Measurements from ENCODE around the gene AMBP.

The AMBP gene

DNA sequence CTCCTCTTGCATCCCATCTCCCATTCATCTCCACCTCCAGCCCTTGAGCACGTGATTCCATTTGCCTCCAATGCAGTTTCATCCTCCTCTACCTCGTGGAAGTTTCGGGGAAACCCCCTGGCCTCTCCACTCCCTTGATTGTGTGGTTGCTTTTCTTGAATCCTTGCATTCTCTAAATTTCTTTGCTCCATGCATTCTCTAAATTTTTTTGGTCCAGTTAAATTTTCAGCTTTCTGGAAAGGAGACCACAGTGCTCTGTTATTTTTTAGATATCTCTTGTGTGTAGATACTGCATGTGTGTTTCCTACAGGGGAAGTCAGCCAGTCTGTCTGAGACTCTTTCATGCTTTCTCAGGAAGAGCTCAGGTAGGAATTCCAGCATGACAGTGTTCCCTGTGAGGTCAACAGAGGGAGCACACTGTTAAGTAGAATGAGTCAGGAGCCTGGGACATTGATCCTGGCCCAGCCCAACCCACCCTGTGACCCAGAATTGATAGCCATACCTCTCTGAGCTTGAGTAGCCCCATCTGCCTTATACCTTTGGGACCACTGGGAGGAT lies 52.8 kb downstream of the AMBP start:
- TF ChIP-seq POLR2AphosphoS5 (IDR thresholded peaks at IDR 0.05; ENCODE audit: low read depth, low read length): no peak
- no peak for TF ChIP-seq SIN3A (IDR thresholded peaks at IDR 0.05; ENCODE audit: borderline replicate concordance, insufficient read depth, low read length)
- TF ChIP-seq, protein P1, sequence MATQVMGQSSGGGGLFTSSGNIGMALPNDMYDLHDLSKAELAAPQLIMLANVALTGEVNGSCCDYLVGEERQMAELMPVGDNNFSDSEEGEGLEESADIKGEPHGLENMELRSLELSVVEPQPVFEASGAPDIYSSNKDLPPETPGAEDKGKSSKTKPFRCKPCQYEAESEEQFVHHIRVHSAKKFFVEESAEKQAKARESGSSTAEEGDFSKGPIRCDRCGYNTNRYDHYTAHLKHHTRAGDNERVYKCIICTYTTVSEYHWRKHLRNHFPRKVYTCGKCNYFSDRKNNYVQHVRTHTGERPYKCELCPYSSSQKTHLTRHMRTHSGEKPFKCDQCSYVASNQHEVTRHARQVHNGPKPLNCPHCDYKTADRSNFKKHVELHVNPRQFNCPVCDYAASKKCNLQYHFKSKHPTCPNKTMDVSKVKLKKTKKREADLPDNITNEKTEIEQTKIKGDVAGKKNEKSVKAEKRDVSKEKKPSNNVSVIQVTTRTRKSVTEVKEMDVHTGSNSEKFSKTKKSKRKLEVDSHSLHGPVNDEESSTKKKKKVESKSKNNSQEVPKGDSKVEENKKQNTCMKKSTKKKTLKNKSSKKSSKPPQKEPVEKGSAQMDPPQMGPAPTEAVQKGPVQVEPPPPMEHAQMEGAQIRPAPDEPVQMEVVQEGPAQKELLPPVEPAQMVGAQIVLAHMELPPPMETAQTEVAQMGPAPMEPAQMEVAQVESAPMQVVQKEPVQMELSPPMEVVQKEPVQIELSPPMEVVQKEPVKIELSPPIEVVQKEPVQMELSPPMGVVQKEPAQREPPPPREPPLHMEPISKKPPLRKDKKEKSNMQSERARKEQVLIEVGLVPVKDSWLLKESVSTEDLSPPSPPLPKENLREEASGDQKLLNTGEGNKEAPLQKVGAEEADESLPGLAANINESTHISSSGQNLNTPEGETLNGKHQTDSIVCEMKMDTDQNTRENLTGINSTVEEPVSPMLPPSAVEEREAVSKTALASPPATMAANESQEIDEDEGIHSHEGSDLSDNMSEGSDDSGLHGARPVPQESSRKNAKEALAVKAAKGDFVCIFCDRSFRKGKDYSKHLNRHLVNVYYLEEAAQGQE (IDR thresholded peaks at IDR 0.05; ENCODE audit: insufficient read depth in 1 of 2, low read depth in 2 of 2, low read length in 2 of 2): no peak
- no peak for TF ChIP-seq TAF1 (IDR thresholded peaks at IDR 0.05; ENCODE audit: borderline replicate concordance, insufficient read depth, low read length)
- TF ChIP-seq FOXP2 (optimal IDR thresholded peaks at IDR 0.05; ENCODE audit: borderline replicate concordance, extremely low read depth, extremely low read length, insufficient read depth): no peak

DNA sequence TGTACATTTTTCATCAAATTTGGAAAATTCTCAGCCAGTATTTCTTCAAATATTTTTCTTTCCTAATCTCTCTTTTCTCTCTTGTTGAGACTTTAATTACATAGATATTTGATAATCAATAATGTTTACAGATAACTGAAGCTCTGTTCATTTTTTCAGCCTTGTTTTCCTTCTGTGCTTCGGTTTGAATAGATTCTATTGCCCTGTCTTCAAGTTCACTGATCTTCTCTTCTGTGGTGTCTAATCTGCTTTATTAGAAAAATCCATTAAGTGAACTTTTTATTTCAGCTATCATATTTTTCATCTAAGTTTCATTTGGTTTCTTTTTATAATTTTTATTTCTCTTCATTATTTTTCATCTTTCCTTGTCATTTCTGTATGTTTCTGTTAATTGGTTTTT lies 54.1 kb downstream of the AMBP start:
- no peak for TF ChIP-seq TAF1 (IDR thresholded peaks at IDR 0.05; ENCODE audit: borderline replicate concordance, insufficient read depth, low read length)
- no peak for TF ChIP-seq FOXP2 (optimal IDR thresholded peaks at IDR 0.05; ENCODE audit: borderline replicate concordance, extremely low read depth, extremely low read length, insufficient read depth)
- no peak for TF ChIP-seq POLR2AphosphoS5 (IDR thresholded peaks at IDR 0.05; ENCODE audit: low read depth, low read length)
- TF ChIP-seq, protein P1 (IDR thresholded peaks at IDR 0.05; ENCODE audit: insufficient read depth in 1 of 2, low read depth in 2 of 2, low read length in 2 of 2): no peak
- no peak for TF ChIP-seq SIN3A (IDR thresholded peaks at IDR 0.05; ENCODE audit: borderline replicate concordance, insufficient read depth, low read length)

DNA sequence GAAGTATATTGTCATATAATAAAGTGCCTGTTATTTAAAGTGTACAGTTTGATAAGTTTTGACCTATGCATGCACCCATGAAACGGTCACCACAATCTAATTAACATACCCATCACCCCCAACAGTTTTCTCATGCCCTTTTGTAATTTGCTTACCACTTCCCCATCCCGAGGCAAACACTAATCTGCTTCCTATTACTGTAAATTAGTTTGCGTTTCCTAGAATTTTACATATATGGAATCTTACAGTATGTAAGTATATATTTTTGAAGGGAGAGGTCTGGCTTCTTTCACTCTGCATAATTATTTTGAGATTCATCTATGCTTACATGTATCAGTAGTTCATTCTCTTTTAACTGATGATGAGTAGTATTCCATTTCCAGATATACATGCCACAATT lies 56.5 kb downstream of the AMBP start:
- TF ChIP-seq TAF1 (IDR thresholded peaks at IDR 0.05; ENCODE audit: borderline replicate concordance, insufficient read depth, low read length): no peak

DNA sequence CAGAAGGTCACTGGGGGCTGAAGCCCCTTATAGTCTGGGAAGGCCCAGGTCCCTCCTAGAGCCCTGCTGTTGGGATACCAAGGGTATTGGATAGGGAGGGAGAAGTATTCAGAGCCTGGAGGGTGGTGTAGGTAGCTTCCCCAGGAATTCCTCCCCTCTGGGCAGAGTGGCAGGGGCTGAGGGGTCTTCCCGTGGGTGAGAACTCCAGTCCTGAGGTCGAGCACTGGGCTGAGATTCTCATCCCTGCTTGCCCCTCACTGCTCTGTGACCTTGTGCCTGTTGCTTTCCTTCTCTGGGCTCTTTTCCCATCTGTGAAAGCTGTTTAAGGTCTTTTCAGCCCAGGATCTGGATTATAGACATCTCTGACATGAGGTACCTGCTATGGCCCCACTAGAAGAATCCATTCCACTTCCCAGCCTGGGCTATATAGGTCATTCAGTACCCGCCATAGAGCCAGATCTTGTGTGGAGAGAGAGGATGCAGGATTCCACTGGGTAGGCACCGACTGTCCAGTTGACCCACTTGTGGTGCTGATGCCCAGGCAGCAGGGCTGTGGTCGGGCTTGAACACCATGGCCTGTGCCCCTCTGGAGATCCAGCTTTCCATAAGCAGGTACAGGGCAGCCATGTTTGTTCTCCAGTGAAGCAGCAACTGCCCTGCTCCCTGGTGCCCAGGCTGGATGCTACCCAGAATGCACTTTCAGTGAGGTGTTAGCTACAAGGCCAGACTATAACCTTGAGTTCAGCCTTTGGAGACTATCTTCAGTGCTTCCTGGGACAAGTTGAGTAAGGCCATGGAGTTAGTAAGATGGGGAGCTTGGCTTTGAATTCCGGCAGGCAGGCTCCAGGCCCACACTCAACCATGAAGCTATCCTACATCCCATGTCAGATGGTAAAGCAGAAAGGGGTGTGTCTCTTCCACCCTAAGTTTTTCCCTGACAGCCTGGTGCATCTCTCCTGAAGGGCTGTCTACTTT lies 60.1 kb downstream of the AMBP start:
- TF ChIP-seq POLR2AphosphoS5 (IDR thresholded peaks at IDR 0.05; ENCODE audit: low read depth, low read length) (no peak), TAF1 (IDR thresholded peaks at IDR 0.05; ENCODE audit: borderline replicate concordance, insufficient read depth, low read length) (no peak), SIN3A (IDR thresholded peaks at IDR 0.05; ENCODE audit: borderline replicate concordance, insufficient read depth, low read length) (no peak), FOXP2 (optimal IDR thresholded peaks at IDR 0.05; ENCODE audit: borderline replicate concordance, extremely low read depth, extremely low read length, insufficient read depth) (no peak)
- TF ChIP-seq, protein P1 (IDR thresholded peaks at IDR 0.05; ENCODE audit: insufficient read depth in 1 of 2, low read depth in 2 of 2, low read length in 2 of 2): no peak

DNA sequence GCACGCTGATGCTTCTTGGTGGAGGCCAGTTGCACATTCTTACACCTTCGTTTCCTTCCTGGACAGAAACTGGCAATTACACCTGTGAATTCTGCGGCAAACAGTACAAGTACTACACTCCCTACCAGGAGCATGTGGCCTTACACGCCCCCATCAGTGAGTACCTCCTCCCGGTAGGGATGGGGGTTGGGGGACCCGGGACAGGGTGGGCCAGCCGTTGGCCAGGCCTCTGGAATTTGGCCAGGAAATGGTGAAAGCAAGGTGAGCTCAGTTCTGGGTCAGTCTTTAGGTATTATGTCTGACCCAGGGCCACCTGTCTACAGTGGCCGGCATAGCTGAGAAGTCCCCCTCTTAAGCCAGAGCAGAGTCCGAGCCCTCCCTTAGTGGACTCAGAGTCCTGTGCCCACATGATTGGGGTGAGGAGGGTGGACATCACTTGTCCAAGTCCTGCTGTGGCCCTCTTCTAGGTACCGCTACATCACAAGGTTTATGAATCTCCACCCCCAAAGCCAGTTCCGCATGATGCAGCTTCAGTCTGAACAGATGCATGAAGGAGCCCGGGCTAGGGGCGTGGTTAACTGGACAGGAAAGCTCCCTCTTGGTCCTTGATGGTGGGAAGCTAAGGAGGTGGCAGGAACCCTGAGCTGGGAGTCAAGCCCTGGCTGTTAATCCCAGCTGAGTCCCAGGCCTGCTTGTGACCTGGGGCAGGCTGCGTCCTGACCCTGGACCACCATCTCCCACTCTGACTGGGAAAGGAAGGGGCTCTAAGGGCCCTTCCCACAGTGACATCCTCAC lies 61.3 kb downstream of the AMBP start:
- TF ChIP-seq SIN3A (IDR thresholded peaks at IDR 0.05; ENCODE audit: borderline replicate concordance, insufficient read depth, low read length) (no peak), POLR2AphosphoS5 (IDR thresholded peaks at IDR 0.05; ENCODE audit: low read depth, low read length) (no peak), TAF1 (IDR thresholded peaks at IDR 0.05; ENCODE audit: borderline replicate concordance, insufficient read depth, low read length) (no peak), FOXP2 (optimal IDR thresholded peaks at IDR 0.05; ENCODE audit: borderline replicate concordance, extremely low read depth, extremely low read length, insufficient read depth) (no peak)
- TF ChIP-seq, protein P1 (IDR thresholded peaks at IDR 0.05; ENCODE audit: insufficient read depth in 1 of 2, low read depth in 2 of 2, low read length in 2 of 2): no peak

Measured in PFSK-1 (cell line).